Panc1 (cell line): ENCODE data around the gene FAM227B. TPM values are rescaled to one million over a fixed set of nuclear protein-coding genes. Genes with fewer than 3 reads are reported as not detected.
"Not testable (repeated sequence)": the region's sequence is repeated elsewhere in the genome, so short reads cannot be mapped to it uniquely, and the experiment has no call there.

Experiments
- ATAC-seq: fragments of 200-7000 bp; cut with Tn5 transposase; 2 replicates; pipeline ENCODE4 v1.9.1; 2020; ENCODE audit warnings: mild to moderate bottlenecking, moderate library complexity
- BruUV-seq: library from RNA; stranded (reverse); fragments of 400-500 nt; replicated peaks from 2 replicates; lab custom pipeline; 2021; lab: Mats Ljungman, UMichigan
- CTCF ChIA-PET: fragments of 300-600 bp; sonication (Branson Sonifier 250); formaldehyde crosslinking; loops from one replicate; lab custom pipeline; 2022; ENCODE audit warnings: antibody characterized with exemption; lab: Charles Lee
- POLR2A ChIA-PET: fragments of 300-600 bp; sonication (Branson Sonifier 250); formaldehyde crosslinking; loops from one replicate; lab custom pipeline; 2022; ENCODE audit warnings: antibody characterized with exemption; lab: Charles Lee
- DNase-seq: peaks from one replicate; pipeline ENCODE4 v3.0.0-alpha.2; 2010; ENCODE audit warnings: low read depth, low spot score
- H3K27ac ChIP-seq: 2 replicates; pipeline ENCODE4 v1.5.1; 2011; ENCODE audit warnings: mild to moderate bottlenecking, low read length, inconsistent platforms
- H3K27me3 ChIP-seq: fragments of 200-500 bp; sonication (Bioruptor generic); 2 replicates; pipeline ENCODE4 v1.6.0; 2014; ENCODE audit warnings: low read length, inconsistent platforms; ENCODE audit not compliant: control insufficient read depth, insufficient read depth
- H3K36me3 ChIP-seq: fragments of 200-500 bp; sonication (Bioruptor generic); 2 replicates; pipeline ENCODE4 v1.5.1; 2014; ENCODE audit warnings: inconsistent platforms, mild to moderate bottlenecking, low read length, moderate library complexity; ENCODE audit not compliant: control insufficient read depth, insufficient read depth
- H3K4me1 ChIP-seq: 2 replicates; pipeline ENCODE4 v1.5.1; 2011; ENCODE audit warnings: inconsistent platforms, mild to moderate bottlenecking, low read length, moderate library complexity; ENCODE audit not compliant: control insufficient read depth, insufficient read depth
- H3K4me3 ChIP-seq, 2 experiments: 2 replicates each; pipeline ENCODE4 v1.5.1; 2011 to 2012; ENCODE audit warnings: low read depth in 2 of 2, low read length in 2 of 2, mild to moderate bottlenecking in 2 of 2, inconsistent platforms in 1 of 2, moderate library complexity in 1 of 2
- H3K9me3 ChIP-seq: fragments of 200-500 bp; sonication (Bioruptor generic); 2 replicates; pipeline ENCODE4 v1.5.1; 2014; ENCODE audit warnings: low read depth, mild to moderate bottlenecking, inconsistent platforms, low read length, moderate library complexity; ENCODE audit not compliant: control insufficient read depth, insufficient read depth
- POLR2AphosphoS5 ChIP-seq: IDR thresholded peaks from 2 replicates; pipeline ENCODE4 v1.6.1; 2012; ENCODE audit warnings: mild to moderate bottlenecking, low read depth, low read length, moderate library complexity
- REST ChIP-seq, 2 experiments: IDR thresholded peaks; 2 replicates each; pipeline ENCODE4 v1.6.1; 2011 to 2012; ENCODE audit warnings: low read depth in 2 of 2, control low read depth in 1 of 2, low read length in 1 of 2, mild to moderate bottlenecking in 1 of 2, moderate library complexity in 1 of 2; ENCODE audit not compliant: insufficient read depth in 1 of 2
- SIN3A ChIP-seq: IDR thresholded peaks from 2 replicates; pipeline ENCODE4 v1.6.1; 2012; ENCODE audit warnings: low read depth, mild to moderate bottlenecking, low read length, moderate library complexity, borderline replicate concordance; ENCODE audit not compliant: insufficient read depth
- TCF7L2 ChIP-seq: IDR thresholded peaks from 2 replicates; pipeline ENCODE4 v1.6.1; 2011; ENCODE audit warnings: mild to moderate bottlenecking, low read depth, low read length, inconsistent platforms
- in situ Hi-C: cut with HindIII; loops from 2 replicates; pipeline ENCODE4 v1.10.0; 2016; ENCODE audit warnings: low sequenced_read_pairs, low pct_unique_long_range_greater_than_20kb
- intact Hi-C: fragments of 100-400 bp; cut with micrococcal nuclease; formaldehyde crosslinking; loops from one replicate; pipeline ENCODE4 v1.10.0; 2022; ENCODE audit not compliant: unreplicated experiment
- total RNA-seq: library from RNA; stranded (reverse); gene quantifications from one replicate; pipeline ENCODE4 v1.2.1, GENCODE V29; 2021; ENCODE audit not compliant: unreplicated experiment
- TF ChIP-seq, protein P1 (sequence below): fragments of 450-650 bp; IDR thresholded peaks from 2 replicates; pipeline ENCODE4 v1.5.1; 2017; ENCODE audit warnings: mild to moderate bottlenecking

FAM227B gene
- total RNA-seq, 1 experiment from 2014 or later, result 1.2 TPM

DNA sequence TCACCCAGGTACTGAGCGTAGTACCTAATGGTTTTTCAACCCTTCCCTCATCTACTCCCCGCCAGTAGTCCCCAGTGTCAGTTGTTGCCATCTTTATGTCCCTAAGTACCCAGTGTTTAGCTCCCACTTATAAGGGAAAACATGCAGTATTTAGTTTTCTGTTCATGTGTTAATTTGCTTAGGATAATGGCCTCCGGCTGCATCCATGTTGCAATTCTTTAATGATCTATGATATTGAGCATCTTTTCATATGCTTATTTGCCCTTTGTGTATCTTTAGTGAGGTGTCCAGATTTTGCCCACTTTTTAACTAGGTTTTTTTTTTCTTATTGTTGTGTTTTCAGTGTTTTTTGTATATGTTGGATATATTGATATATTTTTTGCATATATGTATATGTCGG lies 142.6 kb downstream of the FAM227B start:
- ATAC-seq, CTCF ChIA-PET, BruUV-seq, in situ Hi-C loops, H3K9me3 ChIP-seq, intact Hi-C loops, H3K36me3 ChIP-seq, POLR2A ChIA-PET, H3K27ac ChIP-seq, DNase-seq, H3K27me3 ChIP-seq, H3K4me3 ChIP-seq, H3K4me1 ChIP-seq: not testable (repeated sequence)

GRCh38 chr15:49473031-49473430 lies 147.6 kb downstream of the FAM227B start:
- no TSS peak for BruUV-seq
- TF ChIP-seq SIN3A (no peak), TCF7L2 (no peak)
- TF ChIP-seq, protein P1, sequence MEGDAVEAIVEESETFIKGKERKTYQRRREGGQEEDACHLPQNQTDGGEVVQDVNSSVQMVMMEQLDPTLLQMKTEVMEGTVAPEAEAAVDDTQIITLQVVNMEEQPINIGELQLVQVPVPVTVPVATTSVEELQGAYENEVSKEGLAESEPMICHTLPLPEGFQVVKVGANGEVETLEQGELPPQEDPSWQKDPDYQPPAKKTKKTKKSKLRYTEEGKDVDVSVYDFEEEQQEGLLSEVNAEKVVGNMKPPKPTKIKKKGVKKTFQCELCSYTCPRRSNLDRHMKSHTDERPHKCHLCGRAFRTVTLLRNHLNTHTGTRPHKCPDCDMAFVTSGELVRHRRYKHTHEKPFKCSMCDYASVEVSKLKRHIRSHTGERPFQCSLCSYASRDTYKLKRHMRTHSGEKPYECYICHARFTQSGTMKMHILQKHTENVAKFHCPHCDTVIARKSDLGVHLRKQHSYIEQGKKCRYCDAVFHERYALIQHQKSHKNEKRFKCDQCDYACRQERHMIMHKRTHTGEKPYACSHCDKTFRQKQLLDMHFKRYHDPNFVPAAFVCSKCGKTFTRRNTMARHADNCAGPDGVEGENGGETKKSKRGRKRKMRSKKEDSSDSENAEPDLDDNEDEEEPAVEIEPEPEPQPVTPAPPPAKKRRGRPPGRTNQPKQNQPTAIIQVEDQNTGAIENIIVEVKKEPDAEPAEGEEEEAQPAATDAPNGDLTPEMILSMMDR, result no peak
- Histone ChIP-seq H3K27ac (no peak overlapping the region), H3K36me3 (no peaks in the 10 kb centered on the region), H3K27me3 (no peaks in the 10 kb centered on the region), H3K4me3 (no peak overlapping the region), H3K4me1 (no peaks in the 10 kb centered on the region), H3K9me3 (no peaks in the 10 kb centered on the region)
- intact Hi-C loops, result no loop called here
- ATAC-seq, result no peak
- ChIA-PET CTCF (no interaction called here), POLR2A (no interaction called here)
- in situ Hi-C loops, result no loop called here
- no peak for DNase-seq

- Histone ChIP-seq H3K36me3 (no peaks in the 10 kb centered on the region), H3K4me3 (no peak overlapping the region), H3K27me3 (no peaks in the 10 kb centered on the region), H3K27ac (no peak overlapping the region), H3K9me3 (no peaks in the 10 kb centered on the region), H3K4me1 (no peaks in the 10 kb centered on the region)
- ChIA-PET CTCF (interaction anchor here (0.6 kb wide), 2 partner anchors 303 to 367 kb away, joined by 4 read pairs; partner anchors contain the start of gene GALK2), POLR2A (interaction anchor here (0.6 kb wide), 2 partner anchors 11 to 318 kb away, joined by 4 to 5 read pairs; no protein-coding TSS in a partner anchor)
- no peak for DNase-seq
- intact Hi-C loops, result no loop called here
- BruUV-seq, result no TSS peak
- in situ Hi-C loops, result no loop called here
- no peak for ATAC-seq
- TF ChIP-seq REST (IDR thresholded peaks at IDR 0.05; ENCODE audit: insufficient read depth in 1 of 2, low read depth in 2 of 2, low read length in 1 of 2), result no peak
- TF ChIP-seq SIN3A, result no peak
- TF ChIP-seq TCF7L2, result no peak
- no peak for TF ChIP-seq POLR2AphosphoS5
- TF ChIP-seq, protein P1, result no peak
Measured at GRCh38 chr15:49472338-49472737, 148.3 kb downstream of the FAM227B start.
